Fibroblast of skin of left quadriceps (primary cell): Measurements from ENCODE around the gene ABCA5.

Experiments used
- DNase-seq, 2 experiments: peaks; one replicate each; pipeline ENCODE4 v3.0.0-alpha.2; 2013; ENCODE audit warnings: low read depth in 2 of 2

Gene ABCA5

GRCh38 chr17:69327060-69327831 lies at the start of gene ABCA5:
ABCA5 (minus strand) TSS chr17:69327133; CDS start chr17:69314415, 12,718 bp downstream.
- peak; percentile 53 to 61 for DNase-seq

- DNase-seq, result no peak
Measured at GRCh38 chr17:69375229-69375628, 48.3 kb upstream of the ABCA5 start.

DNA sequence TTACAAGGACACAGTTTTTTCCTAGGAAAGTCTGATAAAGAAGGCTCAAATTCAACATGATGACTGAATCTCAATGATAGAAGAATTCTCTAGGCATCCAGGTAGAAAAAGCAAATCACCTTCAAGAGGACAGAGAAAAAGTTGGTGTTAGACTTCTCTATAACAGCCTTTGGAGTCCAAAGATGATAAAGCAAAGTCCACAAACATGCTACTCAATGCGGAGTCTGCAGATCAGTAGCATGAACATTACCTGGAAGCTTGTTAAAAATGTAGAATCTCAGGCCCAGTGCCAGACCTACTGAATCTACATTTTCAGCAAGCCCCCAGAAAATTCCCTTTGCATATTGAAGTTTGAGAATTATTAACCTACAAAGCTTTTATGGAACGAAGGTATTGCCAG lies 46.1 kb upstream of the ABCA5 start:
- DNase-seq, result no peak

DNA sequence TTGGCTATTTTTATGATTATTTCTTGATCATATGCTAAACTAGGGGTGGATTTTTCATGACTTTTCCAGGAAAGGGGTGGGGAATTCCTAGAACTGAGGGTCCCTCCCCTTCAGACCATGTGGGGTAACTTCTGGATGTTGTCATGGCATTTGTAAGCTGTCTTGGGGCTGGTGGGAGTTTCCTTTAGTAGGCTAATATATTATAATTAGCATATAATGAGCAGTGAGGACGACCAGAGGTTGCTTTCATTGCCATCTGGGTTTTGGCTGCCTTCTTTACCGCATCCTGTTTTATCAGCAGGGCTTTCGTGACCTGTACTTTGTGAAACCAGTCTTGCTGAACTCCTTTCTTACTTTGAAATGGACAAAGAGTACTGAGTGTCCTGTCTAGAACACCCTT lies 40.4 kb upstream of the ABCA5 start:
- DNase-seq, result no peak

GRCh38 chr17:69363488-69364210 lies 36.7 kb upstream of the ABCA5 start:
- DNase-seq, result no peak

DNA sequence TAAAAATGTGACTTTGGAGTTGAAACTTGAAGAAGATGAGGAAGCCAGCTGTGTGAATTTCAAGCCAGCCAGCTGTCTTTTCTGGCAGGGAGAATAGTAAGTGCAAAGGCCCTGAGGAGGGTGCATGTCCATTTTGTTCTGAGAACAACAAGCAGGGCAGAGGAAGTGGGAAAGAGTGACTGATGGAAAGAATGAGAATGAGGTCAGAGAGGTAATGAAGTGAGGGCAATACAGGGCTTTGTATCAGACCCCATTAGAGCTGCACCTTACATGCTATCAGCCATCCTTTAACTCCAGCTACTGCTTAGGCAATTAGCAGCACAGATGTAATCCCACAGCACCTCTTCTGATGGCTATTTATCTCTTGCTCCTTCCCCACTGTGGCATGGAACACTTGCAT lies 34.2 kb upstream of the ABCA5 start:
- no peak for DNase-seq

DNA sequence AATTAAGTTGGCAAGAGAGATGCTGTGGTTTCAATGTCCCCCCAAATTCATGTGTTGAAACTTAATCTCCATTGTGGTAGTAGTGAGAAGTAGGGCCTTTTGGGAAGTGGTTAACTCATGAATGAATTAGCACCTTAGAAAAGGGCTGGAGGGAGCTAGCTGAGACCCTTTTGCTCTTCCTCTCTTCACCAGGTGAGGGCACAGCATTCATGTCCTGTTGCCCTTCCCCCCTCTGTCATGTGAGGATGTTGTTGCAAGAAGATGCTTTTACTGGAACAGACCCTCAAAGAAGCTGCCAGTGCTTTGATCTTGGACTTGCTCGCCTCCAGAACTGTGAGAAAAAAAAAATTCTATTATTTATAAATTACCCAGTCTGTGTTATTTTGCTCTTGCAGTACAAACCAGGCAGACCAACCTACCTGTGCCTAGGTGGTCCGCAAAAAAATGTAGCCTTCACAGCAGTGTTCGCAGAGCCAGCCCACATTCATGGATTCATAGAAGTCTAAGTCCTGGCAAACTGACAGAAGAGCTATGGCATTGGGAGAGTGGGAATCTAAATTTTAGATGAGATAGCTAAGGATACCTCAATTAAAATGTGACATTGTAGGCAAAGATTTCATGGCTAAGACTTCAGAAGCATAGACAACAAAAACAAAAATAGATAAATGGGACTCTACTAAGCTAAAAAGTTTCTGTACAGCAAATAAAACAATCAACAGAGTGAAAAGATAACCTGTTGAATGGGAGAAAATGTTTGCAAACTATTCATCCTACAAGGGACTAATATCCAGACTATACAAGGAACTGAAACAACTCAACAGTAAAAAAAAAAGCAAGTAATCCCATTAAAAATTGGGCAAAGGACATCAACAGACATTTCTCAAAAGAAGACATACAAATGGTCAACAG lies 32.0 kb upstream of the ABCA5 start:
- no peak for DNase-seq

DNA sequence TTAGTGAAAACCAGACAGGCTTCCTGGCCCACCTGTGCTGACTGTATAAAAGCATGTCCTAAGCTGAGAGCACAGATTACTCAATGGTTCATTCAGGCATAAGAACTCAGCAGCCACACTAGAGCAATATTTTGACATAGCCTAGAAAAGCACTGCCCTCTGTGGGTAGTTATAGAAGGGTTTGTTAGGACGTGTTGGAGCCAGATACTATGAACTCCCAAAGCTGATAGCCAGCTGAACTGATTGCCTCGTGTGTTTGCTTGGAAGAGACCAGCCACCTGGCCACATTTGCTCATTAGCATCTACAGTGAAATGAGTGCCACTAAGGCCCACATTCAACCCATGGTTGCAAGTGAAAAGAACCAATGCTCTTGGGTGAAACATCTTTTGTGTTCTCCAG lies 30.8 kb upstream of the ABCA5 start:
- DNase-seq, result no peak

DNA sequence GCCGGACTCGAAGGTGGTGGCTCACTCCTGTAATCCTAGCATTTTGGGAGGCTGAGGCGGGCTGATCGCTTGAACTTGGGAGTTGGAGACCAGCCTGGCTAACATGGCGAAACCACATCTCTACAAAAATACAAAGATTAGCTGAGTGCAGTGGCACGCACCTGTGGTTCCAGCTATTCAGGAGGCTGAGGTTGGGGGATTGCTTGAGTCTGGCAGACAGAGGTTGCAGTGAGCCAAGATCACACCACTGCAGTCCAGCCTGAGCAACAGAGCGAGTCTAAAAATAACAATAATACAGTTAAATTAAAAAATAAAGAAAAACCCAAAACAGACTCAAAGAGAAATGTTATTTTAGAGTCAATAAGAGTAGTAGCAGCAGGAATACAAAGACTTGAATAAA lies 29.7 kb upstream of the ABCA5 start:
- DNase-seq, result no peak

DNA sequence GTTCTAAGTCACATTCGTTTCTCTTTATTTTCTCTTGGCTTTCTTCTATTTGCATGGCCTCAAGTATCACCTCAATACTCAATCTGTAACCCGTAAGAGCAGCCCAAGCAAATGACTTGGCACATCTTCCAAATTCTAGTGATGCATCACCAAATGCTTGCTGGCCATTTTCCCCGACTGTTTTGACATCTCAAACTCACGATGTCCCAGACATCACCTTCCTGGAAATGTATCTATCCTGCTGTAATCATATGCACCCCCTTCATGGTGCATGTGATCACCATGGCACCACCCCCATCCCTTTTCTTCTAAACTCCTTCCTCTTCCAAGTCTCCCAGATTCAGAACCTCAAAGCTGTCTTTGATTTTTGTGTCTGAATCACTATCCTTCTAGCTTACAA lies 24.0 kb upstream of the ABCA5 start:
- DNase-seq, result no peak

DNA sequence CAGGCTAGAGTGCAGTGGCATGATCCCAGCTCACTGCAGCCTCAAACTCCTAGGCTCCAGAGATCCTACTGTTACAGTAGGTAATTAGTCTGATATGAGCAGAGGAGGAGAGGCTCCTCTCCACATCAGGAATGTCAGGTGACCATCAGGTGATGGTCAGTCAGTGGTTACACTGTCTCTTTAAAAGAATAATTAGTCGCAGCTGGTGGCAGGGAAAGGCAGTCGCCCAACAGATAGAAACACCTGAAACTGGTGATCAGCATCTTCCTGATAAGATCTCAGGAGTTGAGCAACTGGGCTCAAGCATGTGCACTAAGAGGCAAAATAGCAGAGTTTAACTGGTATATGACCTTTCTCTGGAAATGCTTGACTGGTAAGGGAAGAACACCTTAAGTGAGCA lies 21.5 kb upstream of the ABCA5 start:
- no peak for DNase-seq

GRCh38 chr17:69346766-69347165 lies 19.8 kb upstream of the ABCA5 start:
- no peak for DNase-seq

- no peak for DNase-seq
Measured at GRCh38 chr17:69344939-69345338, 18.0 kb upstream of the ABCA5 start.

DNA sequence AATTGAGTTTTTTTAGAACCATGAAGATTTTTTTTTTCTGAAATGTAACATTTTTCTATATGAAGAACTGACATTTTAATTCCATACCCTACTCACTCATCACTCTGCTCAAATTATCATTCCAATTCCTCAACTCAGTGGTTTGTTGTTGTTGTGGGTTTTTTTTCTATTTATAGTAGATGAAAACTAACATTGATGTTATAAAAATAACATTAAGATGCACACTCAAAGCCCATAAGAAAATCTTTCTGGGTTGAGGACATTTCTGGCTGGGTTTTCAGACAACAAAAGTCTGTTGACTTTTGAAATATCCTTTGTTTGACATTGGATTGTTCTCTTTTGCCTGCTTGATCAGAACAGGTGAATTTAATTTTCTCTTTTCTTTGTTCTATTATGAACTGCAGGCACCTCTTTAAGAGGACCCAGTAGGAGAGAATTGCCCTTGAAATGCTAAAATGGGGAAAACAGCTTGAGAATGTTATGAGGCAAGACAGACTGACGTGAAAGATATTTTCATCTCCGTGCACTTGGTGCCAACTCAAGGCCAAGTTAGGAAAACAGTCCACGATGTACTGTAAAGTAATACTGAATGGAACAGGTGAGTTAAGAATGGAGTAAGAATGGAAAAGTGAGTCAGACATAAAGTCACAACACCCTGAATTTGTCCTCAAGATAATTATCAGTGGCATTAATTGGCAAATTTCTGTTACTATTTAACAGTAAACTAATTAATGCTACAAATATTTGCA lies 16.1 kb upstream of the ABCA5 start:
- no peak for DNase-seq

DNA sequence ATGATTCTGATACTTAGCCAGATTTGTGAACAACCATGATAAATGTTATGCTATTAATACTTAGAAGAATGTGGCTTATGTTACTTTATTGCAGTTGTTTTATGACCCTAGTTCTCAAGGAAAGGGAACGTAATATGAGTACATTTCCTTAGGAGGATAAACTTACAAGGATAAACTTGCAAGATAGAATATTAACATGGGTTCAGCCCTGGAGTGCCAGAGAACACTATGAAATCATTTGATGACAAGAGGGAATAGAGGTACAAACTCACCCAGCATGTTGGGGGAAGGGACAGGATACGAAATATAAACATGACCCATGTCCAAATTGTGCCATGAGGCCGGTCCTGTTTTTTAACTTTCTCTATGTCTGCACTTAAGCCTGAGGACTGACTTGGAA lies 13.0 kb upstream of the ABCA5 start:
- no peak for DNase-seq

- no peak for DNase-seq
Measured at GRCh38 chr17:69336996-69337395, 10.1 kb upstream of the ABCA5 start.

- DNase-seq, result no peak
Measured at GRCh38 chr17:69336580-69336979, 9.6 kb upstream of the ABCA5 start.

DNA sequence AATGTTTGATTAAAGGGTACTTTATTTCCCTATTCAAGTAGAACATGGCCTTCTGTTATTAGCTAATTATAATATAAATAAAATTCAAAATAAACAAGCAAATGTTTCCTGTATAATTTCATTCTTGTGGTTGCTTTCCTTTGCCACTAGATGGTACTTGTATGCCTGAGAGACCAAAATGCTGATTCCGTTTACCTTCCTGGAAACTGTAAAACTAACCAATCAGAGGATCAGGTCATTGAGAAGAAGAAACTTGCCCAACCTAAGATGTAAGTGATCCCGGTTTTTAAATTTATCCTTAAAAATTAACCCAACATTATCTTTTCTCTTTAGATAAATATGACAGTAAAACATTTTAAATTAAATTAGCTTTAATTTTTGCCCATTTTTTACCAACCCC lies 8.1 kb upstream of the ABCA5 start:
- no peak for DNase-seq

DNA sequence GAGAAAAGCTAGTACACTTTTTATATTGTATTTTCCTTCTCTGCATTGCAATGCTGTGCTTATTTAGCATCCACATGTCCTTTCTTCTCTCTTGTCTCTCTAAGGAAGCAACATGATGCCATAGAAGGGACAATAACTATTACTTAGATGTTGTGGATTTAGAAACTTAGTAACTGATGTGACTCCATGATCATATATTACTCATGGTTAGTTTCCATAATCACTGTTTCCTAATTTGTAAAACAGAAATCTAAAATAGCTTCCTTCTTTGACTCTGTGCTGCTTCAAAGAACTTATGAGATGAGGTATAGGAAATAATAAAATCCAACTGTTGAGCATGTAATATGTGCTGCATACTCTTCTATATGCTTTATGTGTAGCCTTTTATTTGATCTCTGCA lies 6.6 kb upstream of the ABCA5 start:
- DNase-seq, result no peak

GRCh38 chr17:69331756-69332155 lies 4.8 kb upstream of the ABCA5 start:
- no peak for DNase-seq

DNA sequence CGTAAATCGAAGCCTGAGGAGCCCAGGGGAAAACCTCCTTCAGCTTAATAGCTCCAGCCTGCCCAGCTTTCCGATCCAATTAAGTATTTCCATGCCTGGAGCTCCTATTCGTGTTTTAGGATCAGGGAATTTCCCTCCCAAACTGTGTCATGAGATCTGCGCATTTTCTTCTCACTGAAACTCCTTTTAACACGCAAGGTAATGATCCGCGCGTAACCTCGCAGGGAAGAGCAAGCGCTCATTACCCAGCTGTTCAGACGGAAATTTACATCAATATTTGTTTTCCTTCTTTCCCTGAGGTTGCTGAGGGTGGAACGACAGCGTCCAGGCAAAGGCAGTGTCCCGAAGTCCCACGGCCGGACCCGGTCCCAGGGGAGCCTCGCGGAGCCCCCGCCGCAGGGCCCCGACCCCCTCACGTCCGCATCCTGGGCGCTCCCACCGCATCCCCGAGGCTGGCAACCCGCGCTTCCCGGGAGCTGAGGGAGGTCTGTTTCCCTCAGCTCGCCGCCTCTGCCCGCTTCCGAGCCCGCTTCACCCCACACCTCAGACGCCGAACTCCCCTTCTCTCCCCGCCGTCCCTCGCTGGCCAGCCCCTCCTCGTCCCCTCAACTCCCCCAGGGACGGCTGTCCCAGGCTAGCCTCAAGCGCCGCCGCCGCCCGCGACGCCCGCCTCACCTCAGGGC lies 415 bp downstream of the ABCA5 start:
- no peak for DNase-seq
